ENCODE results near the gene TAF1B. TPM values are rescaled to one million over a fixed set of nuclear protein-coding genes. Genes with fewer than 3 reads are reported as not detected.

Gene TAF1B
- total and polyA plus RNA-seq, 2 donors (not counting 3 experiments of a cell fraction or from before 2014, with no cell fraction given) = 6.3 to 29.4 TPM

- intact Hi-C loops (cut with micrococcal nuclease) = no loop called here
- no peak overlapping the region for H3K4me3 ChIP-seq (replicated peaks in 1 of 3; ENCODE audit: insufficient read depth in 1 of 3, low read depth in 1 of 3, low read length in 3 of 3)
- H3K79me2 ChIP-seq (ENCODE audit: control insufficient read depth, insufficient read depth, low read length) = no peaks in the 10 kb centered on the region
- H3K9ac ChIP-seq (replicated peaks; ENCODE audit: extremely low read depth, insufficient read depth, low read length) = no peak overlapping the region
- no peaks in the 10 kb centered on the region for H3K9me1 ChIP-seq (replicated peaks; ENCODE audit: control insufficient read depth, extremely low read depth, insufficient read depth, low read length)
- H3K4me2 ChIP-seq (ENCODE audit: insufficient read depth, low read length) = no peak overlapping the region
- dilution Hi-C loops (cut with MboI; ENCODE audit: extremely low pct_ligation_motif_present, low sequenced_read_pairs) = no loop called here
- no peak overlapping the region for H2AFZ ChIP-seq (ENCODE audit: low read depth, low read length)
- no peaks in the 10 kb centered on the region for H3K27me3 ChIP-seq (ENCODE audit: control insufficient read depth in 2 of 2, insufficient read depth in 2 of 2, low read length in 2 of 2)
- TF ChIP-seq EZH2 (IDR thresholded peaks at IDR 0.05; ENCODE audit: borderline replicate concordance, low read depth, low read length, severe bottlenecking) = no peak
- TF ChIP-seq CTCF (IDR thresholded peaks at IDR 0.05; ENCODE audit: extremely low read depth in 1 of 2, insufficient read depth in 1 of 2, low read depth in 1 of 2, low read length in 2 of 2) = no peak
- TF ChIP-seq POLR2AphosphoS5 (IDR thresholded peaks at IDR 0.05; ENCODE audit: insufficient read depth, low read depth, low read length) = no peak
- TF ChIP-seq MYC (IDR thresholded peaks at IDR 0.05; ENCODE audit: low read depth, low read length) = no peak
- no peak for TF ChIP-seq FOS (IDR thresholded peaks at IDR 0.05; ENCODE audit: borderline replicate concordance, insufficient read depth, low read length)
- no peak for TF ChIP-seq GATA2 (IDR thresholded peaks at IDR 0.05; ENCODE audit: insufficient read depth, insufficient read length, low read depth, low read length)
- no peak for TF ChIP-seq MAX (IDR thresholded peaks at IDR 0.05; ENCODE audit: insufficient read depth, insufficient read length)
- no peak for TF ChIP-seq JUN (IDR thresholded peaks at IDR 0.05; ENCODE audit: borderline replicate concordance, insufficient read depth, insufficient read length, low read depth)
- TF ChIP-seq POLR2A (IDR thresholded peaks at IDR 0.05; ENCODE audit: low read depth, low read length) = no peak
- peaks cover 17% of the 10 kb centered on the region for H3K4me1 ChIP-seq (ENCODE audit: control insufficient read depth, extremely low read depth, insufficient read depth, low read length)
- CTCF ChIA-PET = interaction anchor here (1.2 to 7.8 kb wide), 2 partner anchors 65 to 454 kb away, joined by 5 to 340 read pairs; partner anchors contain the start of gene KLF11
- FAIRE-seq (no peak), DNase-seq (ENCODE audit: low read depth, low spot score) (no peak)
- H3K9me3 ChIP-seq (replicated peaks; ENCODE audit: control insufficient read depth, insufficient read depth, low read length) = no peaks in the 10 kb centered on the region
- no peak overlapping the region for H3K27ac ChIP-seq (ENCODE audit: insufficient read depth, low read depth, low read length)
- POLR2A ChIA-PET = no interaction called here
- BruUV-seq (replicated peaks) = no TSS peak
- H3K36me3 ChIP-seq (ENCODE audit: control insufficient read depth in 2 of 2, extremely low read depth in 1 of 2, insufficient read depth in 2 of 2, low read length in 2 of 2) = no peaks in the 10 kb centered on the region
- H4K20me1 ChIP-seq (replicated peaks; ENCODE audit: control insufficient read depth, extremely low read depth, insufficient read depth, low read length) = no peaks in the 10 kb centered on the region
Measured at GRCh38 chr2:9980520-9980919, 137.2 kb downstream of the TAF1B start.

All from endothelial cell of umbilical vein (primary cell).